ENCODE data around the gene PSTPIP1. TPM values are rescaled to one million over a fixed set of nuclear protein-coding genes. Genes with fewer than 3 reads are reported as not detected.
A peak's percentile ranks its signal among the peaks of the same experiment; 100 is the strongest.

Gene PSTPIP1
- total and polyA plus RNA-seq, 2 of the 13 experiments (the other 11 are each of a cell fraction or from before 2014, with no cell fraction given): 4.4 to 8.7 TPM

DNA sequence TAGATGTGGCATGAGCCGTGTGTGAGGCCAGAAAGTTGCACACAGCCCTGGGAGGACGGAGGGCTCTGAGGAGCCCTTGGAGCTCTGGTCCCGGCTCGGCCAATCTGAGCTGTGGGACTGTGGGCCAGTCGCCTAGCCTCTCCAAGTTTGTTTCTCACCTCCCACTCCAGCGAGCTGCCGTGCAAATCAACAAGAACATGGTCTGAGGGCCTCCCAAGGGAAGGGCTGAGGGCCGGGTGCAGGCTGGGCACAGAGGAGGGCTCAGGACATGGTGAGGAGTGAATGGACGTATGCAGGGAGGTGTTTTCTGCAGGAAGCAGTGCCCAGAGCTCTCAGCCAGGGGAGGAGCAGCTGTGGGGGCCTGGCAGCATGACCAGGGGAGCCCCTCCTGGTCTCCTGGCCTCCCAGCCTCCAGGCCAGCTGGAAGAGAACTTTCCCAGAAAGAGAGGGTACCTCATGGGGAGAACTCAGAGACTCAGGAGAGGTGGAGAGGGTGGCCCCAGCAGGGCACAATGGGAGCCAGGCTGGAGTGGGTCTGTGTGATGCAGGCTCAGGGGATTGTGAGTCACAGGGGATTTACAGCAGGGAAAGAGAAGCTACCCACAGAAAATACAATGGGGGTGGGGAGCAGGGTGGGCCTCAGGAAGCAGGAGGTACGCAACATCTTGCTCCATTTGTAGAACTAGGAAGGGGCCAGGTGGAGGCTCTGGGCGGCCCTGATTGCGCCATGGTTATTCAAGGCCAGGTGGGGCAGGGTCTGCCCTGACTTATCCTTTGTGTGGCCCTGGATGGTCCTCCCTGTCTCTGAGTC is 24.8 kb downstream of the PSTPIP1 start:
- Histone ChIP-seq H4K20me1 (ENCODE audit: insufficient read depth, low read length) (no peaks in the 10 kb centered on the region), H3K27ac (ENCODE audit: extremely low read length, insufficient read depth, low read length) (no peak overlapping the region), H2AFZ (ENCODE audit: low read length) (no peak overlapping the region), H3K9ac (ENCODE audit: insufficient read depth, low read depth, low read length) (no peak overlapping the region), H3K4me2 (ENCODE audit: low read depth, low read length) (peak overlapping the region; percentile 32; the same call in 1 of the 2 replicates), H3K79me2 (ENCODE audit: insufficient read depth, low read length) (no peaks in the 10 kb centered on the region), H3K4me1 (ENCODE audit: insufficient read depth, low read length) (no peaks in the 10 kb centered on the region), H3K36me3 (replicated peaks in 1 of 2; ENCODE audit: control insufficient read depth in 1 of 2, insufficient read depth in 2 of 2, low read length in 2 of 2) (no peaks in the 10 kb centered on the region), H3K27me3 (ENCODE audit: control insufficient read depth in 1 of 2, insufficient read depth in 2 of 2, low read length in 2 of 2) (peaks cover 8 to 60% of the 10 kb centered on the region in 2 experiments; a peak in 4 of 5 replicates), H3K4me3 (replicated peaks in 1 of 3; ENCODE audit: insufficient read depth in 1 of 3, low read depth in 2 of 3, low read length in 3 of 3) (no peak overlapping the region; a peak in 1 of 6 replicates), H3K9me3 (ENCODE audit: low read length) (no peaks in the 10 kb centered on the region)
- no TSS peak for BruUV-seq (replicated peaks)
- CTCF ChIA-PET (ENCODE audit: low intra/inter-chr PET ratio, low total read pairs): no interaction called here
- 5% methylated on average over 8 of the region's 12 CpGs for WGBS (ENCODE audit: low lambda C conversion rate)
- POLR2A ChIA-PET: no interaction called here
- in situ Hi-C loops (cut with HindIII; ENCODE audit: extremely low pct_ligation_motif_present, low pct_unique_long_range_greater_than_20kb): no loop called here
- ATAC-seq (peak; percentile 14; the same call in 2 of the 3 replicates), DNase-seq (ENCODE audit: low spot score) (no peak), FAIRE-seq (no peak)
- intact Hi-C loops (cut with micrococcal nuclease; ENCODE audit: unreplicated experiment): no loop called here
- TF ChIP-seq PLRG1 (conservative IDR thresholded peaks at IDR 0.05) (no peak), ZNF547 (CRISPR knock-in tag; IDR thresholded peaks at IDR 0.05) (no peak), ZNF607 (CRISPR knock-in tag; IDR thresholded peaks at IDR 0.05; ENCODE audit: borderline replicate concordance) (no peak), MAFK (conservative IDR thresholded peaks at IDR 0.05 in 1 of 2, IDR thresholded peaks at IDR 0.05 in 1 of 2; ENCODE audit: low read length in 2 of 2) (no peak), BRD4 (CRISPR knock-in tag; IDR thresholded peaks at IDR 0.05) (no peak), GLI4 (CRISPR knock-in tag; IDR thresholded peaks at IDR 0.05; ENCODE audit: borderline replicate concordance) (no peak), NRL (CRISPR knock-in tag; IDR thresholded peaks at IDR 0.05; ENCODE audit: borderline replicate concordance) (no peak)
- TF ChIP-seq, protein P1, sequence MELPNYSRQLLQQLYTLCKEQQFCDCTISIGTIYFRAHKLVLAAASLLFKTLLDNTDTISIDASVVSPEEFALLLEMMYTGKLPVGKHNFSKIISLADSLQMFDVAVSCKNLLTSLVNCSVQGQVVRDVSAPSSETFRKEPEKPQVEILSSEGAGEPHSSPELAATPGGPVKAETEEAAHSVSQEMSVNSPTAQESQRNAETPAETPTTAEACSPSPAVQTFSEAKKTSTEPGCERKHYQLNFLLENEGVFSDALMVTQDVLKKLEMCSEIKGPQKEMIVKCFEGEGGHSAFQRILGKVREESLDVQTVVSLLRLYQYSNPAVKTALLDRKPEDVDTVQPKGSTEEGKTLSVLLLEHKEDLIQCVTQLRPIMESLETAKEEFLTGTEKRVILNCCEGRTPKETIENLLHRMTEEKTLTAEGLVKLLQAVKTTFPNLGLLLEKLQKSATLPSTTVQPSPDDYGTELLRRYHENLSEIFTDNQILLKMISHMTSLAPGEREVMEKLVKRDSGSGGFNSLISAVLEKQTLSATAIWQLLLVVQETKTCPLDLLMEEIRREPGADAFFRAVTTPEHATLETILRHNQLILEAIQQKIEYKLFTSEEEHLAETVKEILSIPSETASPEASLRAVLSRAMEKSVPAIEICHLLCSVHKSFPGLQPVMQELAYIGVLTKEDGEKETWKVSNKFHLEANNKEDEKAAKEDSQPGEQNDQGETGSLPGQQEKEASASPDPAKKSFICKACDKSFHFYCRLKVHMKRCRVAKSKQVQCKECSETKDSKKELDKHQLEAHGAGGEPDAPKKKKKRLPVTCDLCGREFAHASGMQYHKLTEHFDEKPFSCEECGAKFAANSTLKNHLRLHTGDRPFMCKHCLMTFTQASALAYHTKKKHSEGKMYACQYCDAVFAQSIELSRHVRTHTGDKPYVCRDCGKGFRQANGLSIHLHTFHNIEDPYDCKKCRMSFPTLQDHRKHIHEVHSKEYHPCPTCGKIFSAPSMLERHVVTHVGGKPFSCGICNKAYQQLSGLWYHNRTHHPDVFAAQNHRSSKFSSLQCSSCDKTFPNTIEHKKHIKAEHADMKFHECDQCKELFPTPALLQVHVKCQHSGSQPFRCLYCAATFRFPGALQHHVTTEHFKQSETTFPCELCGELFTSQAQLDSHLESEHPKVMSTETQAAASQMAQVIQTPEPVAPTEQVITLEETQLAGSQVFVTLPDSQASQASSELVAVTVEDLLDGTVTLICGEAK (IDR thresholded peaks at IDR 0.05): no peak
- TF ChIP-seq, protein P1 (CRISPR knock-in tag; IDR thresholded peaks at IDR 0.05): no peak
- TF ChIP-seq, protein P2, sequence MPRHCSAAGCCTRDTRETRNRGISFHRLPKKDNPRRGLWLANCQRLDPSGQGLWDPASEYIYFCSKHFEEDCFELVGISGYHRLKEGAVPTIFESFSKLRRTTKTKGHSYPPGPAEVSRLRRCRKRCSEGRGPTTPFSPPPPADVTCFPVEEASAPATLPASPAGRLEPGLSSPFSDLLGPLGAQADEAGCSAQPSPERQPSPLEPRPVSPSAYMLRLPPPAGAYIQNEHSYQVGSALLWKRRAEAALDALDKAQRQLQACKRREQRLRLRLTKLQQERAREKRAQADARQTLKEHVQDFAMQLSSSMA (CRISPR knock-in tag; IDR thresholded peaks at IDR 0.05): no peak
- TF ChIP-seq, protein P3, sequence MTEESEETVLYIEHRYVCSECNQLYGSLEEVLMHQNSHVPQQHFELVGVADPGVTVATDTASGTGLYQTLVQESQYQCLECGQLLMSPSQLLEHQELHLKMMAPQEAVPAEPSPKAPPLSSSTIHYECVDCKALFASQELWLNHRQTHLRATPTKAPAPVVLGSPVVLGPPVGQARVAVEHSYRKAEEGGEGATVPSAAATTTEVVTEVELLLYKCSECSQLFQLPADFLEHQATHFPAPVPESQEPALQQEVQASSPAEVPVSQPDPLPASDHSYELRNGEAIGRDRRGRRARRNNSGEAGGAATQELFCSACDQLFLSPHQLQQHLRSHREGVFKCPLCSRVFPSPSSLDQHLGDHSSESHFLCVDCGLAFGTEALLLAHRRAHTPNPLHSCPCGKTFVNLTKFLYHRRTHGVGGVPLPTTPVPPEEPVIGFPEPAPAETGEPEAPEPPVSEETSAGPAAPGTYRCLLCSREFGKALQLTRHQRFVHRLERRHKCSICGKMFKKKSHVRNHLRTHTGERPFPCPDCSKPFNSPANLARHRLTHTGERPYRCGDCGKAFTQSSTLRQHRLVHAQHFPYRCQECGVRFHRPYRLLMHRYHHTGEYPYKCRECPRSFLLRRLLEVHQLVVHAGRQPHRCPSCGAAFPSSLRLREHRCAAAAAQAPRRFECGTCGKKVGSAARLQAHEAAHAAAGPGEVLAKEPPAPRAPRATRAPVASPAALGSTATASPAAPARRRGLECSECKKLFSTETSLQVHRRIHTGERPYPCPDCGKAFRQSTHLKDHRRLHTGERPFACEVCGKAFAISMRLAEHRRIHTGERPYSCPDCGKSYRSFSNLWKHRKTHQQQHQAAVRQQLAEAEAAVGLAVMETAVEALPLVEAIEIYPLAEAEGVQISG (CRISPR knock-in tag; IDR thresholded peaks at IDR 0.05): no peak

Data from HepG2 (cell line).